DND-41 (cell line): ENCODE data around the gene GJA8.

Experiments used
- CTCF ChIP-seq: IDR thresholded peaks from 2 replicates; pipeline ENCODE4 v1.5.1; 2012; ENCODE audit warnings: borderline replicate concordance, low read length, moderate library complexity, mild to moderate bottlenecking; ENCODE audit not compliant: poor library complexity, severe bottlenecking; ENCODE audit errors: extremely low read depth
- EZH2 ChIP-seq: IDR thresholded peaks from 3 replicates; pipeline ENCODE4 v1.6.1; 2012; ENCODE audit warnings: borderline replicate concordance, low read depth, mild to moderate bottlenecking, moderate library complexity, low read length, inconsistent platforms; ENCODE audit not compliant: severe bottlenecking

- TF ChIP-seq CTCF (no peak), EZH2 (no peak)
Observed at GRCh38 chr1:147878022-147878421, 24.6 kb upstream of the GJA8 start.
